22Rv1 (cell line): ENCODE measurements around the gene KRTAP5-2.
"Not testable (repeated sequence)": the region's sequence is repeated elsewhere in the genome, so short reads cannot be mapped to it uniquely, and the experiment has no call there.

ENCODE experiments used
- H3K27ac ChIP-seq: fragments of 450-650 bp; 2 replicates; pipeline ENCODE4 v1.5.1; 2017
- ZFX ChIP-seq: fragments of 450-650 bp; IDR thresholded peaks from 2 replicates; pipeline ENCODE4 v1.6.1; 2017; ENCODE audit warnings: antibody characterized with exemption, borderline replicate concordance
- TF ChIP-seq, protein P1 (sequence below): fragments of 450-650 bp; IDR thresholded peaks from 2 replicates; pipeline ENCODE4 v1.5.1; 2017; ENCODE audit warnings: mild to moderate bottlenecking

Gene KRTAP5-2

DNA sequence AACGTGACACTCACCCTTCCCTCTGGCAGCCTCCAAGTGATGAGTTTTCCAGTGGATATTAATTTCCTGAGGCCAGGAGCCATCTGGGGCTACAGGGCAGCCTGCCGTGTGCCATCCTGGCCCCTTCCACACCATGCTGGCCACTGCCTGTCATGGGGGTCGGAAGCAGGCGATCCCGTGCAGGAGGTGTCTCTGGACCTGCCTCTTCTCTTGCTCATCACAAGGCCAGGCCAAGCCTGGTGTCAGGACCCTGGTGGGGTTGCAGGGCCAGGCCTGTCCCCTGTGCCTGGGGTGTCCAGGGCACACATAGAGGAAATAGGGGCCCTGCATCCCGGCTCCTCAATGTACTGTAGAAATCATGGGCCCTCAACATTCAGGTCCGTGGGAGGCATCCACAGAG lies 6.6 kb upstream of the KRTAP5-2 start:
- H3K27ac ChIP-seq = no peak overlapping the region
- TF ChIP-seq, protein P1, sequence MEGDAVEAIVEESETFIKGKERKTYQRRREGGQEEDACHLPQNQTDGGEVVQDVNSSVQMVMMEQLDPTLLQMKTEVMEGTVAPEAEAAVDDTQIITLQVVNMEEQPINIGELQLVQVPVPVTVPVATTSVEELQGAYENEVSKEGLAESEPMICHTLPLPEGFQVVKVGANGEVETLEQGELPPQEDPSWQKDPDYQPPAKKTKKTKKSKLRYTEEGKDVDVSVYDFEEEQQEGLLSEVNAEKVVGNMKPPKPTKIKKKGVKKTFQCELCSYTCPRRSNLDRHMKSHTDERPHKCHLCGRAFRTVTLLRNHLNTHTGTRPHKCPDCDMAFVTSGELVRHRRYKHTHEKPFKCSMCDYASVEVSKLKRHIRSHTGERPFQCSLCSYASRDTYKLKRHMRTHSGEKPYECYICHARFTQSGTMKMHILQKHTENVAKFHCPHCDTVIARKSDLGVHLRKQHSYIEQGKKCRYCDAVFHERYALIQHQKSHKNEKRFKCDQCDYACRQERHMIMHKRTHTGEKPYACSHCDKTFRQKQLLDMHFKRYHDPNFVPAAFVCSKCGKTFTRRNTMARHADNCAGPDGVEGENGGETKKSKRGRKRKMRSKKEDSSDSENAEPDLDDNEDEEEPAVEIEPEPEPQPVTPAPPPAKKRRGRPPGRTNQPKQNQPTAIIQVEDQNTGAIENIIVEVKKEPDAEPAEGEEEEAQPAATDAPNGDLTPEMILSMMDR = no peak
- no peak for TF ChIP-seq ZFX

DNA sequence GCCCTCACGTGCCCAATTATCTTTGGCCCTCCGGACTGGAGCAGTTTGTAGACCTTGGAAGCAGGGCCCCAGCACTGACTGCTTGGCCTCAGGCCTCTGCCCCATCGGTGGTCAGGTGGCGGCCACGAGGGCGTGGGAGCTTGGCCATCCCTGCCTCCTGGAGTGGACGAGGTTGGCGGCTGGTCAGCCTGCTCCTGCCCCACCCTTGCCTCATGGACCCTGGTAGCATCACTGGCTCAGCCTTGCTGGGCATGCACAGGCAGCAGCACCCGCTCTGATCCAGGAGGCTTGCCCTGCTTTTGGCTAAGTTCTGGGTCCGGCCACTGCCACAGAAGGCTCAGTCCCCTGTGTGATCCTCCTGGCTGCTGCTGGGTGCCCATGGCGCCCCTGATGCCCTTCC lies 6.1 kb upstream of the KRTAP5-2 start:
- no peak overlapping the region for H3K27ac ChIP-seq
- no peak for TF ChIP-seq ZFX
- TF ChIP-seq, protein P1 = no peak

DNA sequence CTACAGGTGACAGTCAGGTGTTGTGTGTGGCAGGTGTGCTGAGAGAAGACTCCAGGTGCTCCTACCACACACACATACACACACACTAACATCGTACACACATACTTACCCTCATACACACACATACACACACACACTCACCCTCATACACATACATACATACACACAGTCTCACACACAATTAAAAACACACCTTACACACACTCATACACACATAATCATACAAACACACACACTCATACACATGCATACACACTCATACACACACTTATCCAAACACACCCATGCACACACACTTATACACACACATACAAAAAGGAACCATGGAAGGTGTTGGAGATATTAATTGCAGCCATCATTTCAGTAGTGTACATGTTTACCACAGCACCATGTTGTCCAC lies 5.5 kb upstream of the KRTAP5-2 start:
- H3K27ac ChIP-seq = no peak overlapping the region
- TF ChIP-seq, protein P1 = no peak
- no peak for TF ChIP-seq ZFX

DNA sequence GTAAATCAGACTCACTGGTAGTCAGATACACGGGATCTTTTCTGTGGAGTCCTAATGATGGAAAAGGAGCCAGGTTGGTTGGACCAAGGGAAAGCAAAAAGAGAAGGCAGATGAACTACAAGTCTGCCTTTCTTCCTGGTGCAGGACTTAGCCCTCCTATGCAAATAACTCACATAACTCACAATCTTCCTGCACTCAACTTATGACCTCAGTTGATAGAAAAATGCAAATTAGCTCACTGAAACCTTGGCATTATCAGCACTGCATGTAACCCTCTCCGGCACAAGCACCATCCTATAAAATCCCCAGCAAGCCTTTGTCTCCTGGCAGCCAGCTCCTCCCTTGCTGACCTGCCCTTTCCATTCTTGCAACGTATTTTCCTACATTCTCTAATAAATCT lies 3.6 kb upstream of the KRTAP5-2 start:
- not testable (repeated sequence) for H3K27ac ChIP-seq

DNA sequence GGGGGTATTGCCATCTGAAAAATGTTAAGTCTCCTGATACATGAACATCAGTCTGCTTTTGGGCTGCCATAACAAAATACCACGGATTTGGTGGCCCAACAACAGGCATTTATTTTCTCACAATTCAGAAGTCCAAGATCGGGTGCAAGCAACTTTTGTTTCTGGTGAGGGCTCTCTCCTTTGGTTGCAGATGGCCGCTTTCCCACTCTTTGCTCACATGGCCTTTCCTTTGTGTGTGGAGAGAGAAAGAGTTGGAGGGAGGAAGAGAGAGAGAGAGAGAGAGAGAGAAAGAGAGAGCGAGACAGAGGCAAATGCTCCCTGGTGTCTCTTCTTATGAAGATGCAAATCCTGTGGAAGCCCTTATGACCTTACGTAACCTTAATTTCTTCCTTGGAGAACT lies 2.5 kb upstream of the KRTAP5-2 start:
- TF ChIP-seq ZFX = no peak
- TF ChIP-seq, protein P1 = no peak
- no peak overlapping the region for H3K27ac ChIP-seq

DNA sequence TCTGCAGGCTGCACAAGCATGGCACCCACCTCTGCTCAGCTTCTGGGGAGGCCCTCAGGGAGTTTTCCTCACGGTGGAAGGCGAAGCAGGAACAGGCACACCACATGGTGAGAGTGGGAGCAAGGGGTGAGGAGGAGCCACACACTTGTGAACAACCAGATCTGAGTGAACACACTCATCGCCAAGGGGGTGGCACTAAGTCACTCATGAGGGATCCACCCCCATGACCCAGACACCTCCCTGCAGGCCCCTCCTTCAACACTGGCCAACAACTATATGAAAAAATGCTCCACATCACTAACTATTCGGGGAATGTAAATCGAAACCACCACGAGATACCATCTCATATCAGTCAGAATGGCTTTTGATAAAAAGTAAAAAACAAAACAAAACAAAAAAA lies 722 bp upstream of the KRTAP5-2 start:
- TF ChIP-seq ZFX = no peak
- TF ChIP-seq, protein P1 = no peak
- H3K27ac ChIP-seq = no peak overlapping the region

DNA sequence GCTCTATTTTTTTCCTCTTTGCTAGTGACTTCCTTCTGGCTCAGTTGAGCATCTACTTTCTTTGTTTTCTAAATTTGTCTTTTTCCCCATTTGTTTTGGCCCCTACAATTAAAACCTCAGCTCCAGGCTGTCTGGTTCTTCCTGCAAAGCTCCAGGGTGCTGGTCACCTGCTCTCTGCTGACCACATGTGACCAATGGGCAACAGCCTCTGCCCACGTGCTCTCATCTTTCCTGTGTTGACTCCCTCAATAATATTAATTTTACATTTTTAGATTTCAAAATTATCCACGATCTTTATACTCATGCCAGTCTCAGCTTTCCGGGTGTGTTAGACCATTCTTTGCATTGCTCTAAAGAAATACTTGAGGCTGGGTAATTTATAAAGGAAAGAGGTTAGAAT lies 312 bp upstream of the KRTAP5-2 start:
- not testable (repeated sequence) for H3K27ac ChIP-seq

DNA sequence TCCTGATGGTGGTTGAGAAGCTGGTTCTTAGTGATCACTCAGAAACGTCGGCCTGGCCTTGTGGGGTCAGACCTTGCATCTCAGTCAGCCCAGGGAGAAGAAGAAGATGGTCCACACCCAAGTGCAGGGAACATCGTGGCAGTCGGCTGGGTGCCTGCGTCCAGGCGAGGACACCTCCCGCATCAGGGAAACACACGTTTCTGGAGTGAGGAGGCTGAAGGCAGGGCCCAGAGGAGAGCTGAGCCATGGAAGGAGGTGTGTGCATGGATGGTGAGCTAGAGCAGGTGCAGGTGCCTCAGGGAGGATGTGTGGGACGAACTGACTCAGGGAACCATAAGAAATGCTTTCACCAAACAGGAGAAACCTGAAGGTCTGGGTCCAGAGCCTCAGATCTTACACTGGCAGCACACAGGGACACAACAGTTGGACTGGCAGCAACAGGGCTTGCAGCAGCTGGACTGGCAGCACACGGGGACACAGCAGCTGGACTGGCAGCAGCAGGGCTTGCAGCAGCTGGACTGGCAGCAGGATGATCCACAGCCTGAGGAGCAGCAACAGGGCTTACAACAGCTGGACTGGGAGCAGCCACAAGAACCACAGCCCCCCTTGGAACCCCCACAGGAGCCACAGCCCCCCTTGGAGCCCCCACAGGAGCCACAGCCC lies 632 bp downstream of the KRTAP5-2 start:
- no peak for TF ChIP-seq ZFX
- TF ChIP-seq, protein P1 = no peak
- no peak overlapping the region for H3K27ac ChIP-seq

DNA sequence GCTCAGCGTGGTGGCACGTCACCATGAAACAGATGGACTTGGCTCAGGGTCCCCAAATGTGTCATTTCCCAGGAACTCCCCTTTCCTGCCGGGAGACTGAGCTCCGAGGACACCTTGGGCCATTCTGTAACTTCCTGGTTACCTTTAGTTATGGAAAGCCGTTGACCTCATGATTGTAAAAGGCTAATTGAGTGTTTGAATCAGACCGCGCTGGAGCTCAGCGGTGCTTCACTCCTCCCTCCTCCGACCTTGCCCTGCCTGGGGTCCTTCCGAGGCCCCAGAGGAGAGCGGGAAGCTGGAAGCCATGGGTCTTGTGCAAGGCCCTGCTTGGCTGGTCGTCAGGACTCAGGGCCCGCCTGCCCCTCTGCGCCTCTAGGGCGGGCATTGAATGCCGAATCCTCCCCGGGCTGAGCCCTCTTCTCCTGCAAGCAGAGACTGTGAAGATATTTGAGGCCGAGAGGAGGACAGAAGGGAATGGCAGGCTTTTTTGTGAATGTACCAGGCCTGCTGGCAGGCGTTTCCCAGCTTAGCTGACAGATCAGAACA lies 1.4 kb downstream of the KRTAP5-2 start:
- not testable (repeated sequence) for H3K27ac ChIP-seq

DNA sequence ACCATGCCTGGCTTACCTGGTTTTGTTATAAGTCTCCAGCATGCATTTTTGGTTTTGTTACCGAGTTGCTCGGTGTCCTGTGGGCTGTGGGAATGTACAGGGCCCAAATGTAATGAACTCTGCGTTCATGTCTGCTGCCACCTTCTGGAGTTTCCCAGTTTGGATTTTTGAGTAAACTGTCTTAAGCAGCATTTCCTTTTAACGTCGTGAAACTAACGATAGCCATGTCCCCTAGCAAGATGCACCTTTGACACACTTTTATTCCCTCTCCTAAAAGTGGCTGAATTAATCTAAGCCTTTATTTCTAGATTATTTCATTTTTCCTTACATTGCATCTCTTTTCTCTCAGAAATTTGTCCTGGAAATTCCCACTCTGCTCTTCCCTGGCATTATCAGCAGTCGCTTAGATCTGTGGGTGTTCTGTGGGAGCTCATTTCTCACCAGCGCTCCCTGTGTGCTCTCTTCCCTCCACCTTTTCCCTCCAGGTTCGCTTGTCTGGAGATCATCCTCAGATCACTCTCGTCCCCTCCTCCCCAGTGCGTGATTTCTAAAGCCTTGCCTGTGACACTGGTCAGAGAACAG lies 2.0 kb downstream of the KRTAP5-2 start:
- not testable (repeated sequence) for H3K27ac ChIP-seq
